LNCaP clone FGC (cell line): Measurements from ENCODE around the gene ADGRG2.
"Not testable (repeated sequence)": the region's sequence is repeated elsewhere in the genome, so short reads cannot be mapped to it uniquely, and the experiment has no call there.

Experiments
- DNase-seq: peaks from one replicate; pipeline ENCODE4 v3.0.0-alpha.2; 2011; ENCODE audit warnings: low read depth
- H3K4me3 ChIP-seq: 2 replicates; pipeline ENCODE4 v1.5.1; 2011; ENCODE audit warnings: mild to moderate bottlenecking, low read depth, low read length, control low read depth
- TF ChIP-seq, protein P1 (sequence below): IDR thresholded peaks from 2 replicates; pipeline ENCODE4 v1.5.1; 2012; ENCODE audit warnings: mild to moderate bottlenecking; ENCODE audit not compliant: control insufficient read depth, insufficient read depth; ENCODE audit errors: extremely low read depth

The ADGRG2 gene

DNA sequence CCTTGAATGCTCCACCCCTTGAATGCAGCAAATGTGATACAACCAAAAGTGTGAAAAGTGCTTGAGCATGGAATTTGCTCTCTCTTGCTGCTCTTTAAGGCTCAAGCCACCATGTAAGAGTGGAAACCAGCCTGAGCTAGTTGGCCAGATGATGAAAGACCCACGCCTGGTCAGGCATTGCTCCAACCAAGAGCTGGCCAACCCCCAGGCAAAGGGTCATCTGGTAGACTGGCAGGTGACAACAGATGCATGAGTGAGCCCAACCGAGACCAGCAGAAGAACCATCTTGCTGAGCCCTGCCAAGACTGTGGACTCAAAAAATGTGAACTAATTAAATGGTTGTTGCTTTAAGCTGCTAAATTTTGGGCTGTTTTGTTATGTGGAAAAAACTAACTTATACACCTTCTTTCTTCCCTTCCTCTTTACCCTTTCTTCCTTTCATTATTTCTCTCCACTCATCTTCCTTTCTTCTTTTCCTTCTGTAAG, 32.7 kb downstream of the ADGRG2 start:
- TF ChIP-seq, protein P1, sequence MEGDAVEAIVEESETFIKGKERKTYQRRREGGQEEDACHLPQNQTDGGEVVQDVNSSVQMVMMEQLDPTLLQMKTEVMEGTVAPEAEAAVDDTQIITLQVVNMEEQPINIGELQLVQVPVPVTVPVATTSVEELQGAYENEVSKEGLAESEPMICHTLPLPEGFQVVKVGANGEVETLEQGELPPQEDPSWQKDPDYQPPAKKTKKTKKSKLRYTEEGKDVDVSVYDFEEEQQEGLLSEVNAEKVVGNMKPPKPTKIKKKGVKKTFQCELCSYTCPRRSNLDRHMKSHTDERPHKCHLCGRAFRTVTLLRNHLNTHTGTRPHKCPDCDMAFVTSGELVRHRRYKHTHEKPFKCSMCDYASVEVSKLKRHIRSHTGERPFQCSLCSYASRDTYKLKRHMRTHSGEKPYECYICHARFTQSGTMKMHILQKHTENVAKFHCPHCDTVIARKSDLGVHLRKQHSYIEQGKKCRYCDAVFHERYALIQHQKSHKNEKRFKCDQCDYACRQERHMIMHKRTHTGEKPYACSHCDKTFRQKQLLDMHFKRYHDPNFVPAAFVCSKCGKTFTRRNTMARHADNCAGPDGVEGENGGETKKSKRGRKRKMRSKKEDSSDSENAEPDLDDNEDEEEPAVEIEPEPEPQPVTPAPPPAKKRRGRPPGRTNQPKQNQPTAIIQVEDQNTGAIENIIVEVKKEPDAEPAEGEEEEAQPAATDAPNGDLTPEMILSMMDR, result no peak
- no peak for DNase-seq
- no peak overlapping the region for H3K4me3 ChIP-seq

DNA sequence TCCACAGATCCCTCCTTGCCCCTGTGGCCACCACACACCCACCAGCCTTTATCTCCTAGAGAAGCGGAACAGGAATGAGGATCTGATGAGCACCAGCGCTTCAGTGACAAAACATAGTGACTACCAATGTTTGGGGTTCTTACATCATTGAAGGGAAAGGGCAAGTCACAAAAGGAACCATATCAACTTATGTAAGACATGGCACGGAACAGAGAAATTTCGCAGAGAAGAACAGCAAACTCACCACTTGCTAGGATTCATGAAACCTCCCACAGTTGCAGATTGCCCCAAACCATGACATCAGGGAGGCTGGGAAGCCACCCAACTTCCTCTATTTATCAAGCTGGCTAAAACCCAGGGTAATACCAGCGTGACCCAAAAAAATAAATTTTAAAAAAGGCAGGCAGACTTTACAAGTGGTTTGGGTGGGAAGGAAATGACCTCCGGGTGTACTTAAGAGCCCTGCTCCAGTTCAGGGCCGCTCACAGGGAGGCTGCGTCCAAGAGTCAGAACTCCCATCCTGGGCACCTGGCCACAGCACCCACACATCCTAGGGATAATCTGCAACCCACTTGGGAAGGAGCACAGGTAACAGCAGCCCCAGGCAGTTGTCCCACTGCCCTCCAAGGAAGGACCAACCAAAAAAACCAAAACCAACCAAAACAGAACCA, 36.0 kb downstream of the ADGRG2 start:
- H3K4me3 ChIP-seq, result no peak overlapping the region
- TF ChIP-seq, protein P1, result no peak
- no peak for DNase-seq

DNA sequence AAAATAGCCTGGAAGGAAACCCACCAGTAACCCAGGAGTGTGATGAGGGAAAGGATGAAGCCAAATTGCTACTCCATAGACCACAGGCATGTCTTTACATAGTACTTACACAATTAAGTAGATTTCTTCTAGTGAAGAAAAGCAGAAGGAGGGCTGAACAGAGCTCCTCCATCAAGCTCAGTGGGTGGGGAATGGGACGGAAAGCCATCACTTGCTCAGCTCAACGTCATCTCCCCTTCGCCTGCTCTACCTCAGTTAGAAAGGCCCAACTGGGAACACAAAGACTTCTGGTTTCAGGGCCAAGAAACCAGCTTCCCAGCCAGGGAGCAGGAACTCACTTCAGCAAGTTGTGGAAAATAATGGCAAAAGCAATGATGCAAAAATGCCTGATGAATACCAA, 36.6 kb downstream of the ADGRG2 start:
- H3K4me3 ChIP-seq, result no peak overlapping the region
- no peak for DNase-seq
- TF ChIP-seq, protein P1, result no peak

DNA sequence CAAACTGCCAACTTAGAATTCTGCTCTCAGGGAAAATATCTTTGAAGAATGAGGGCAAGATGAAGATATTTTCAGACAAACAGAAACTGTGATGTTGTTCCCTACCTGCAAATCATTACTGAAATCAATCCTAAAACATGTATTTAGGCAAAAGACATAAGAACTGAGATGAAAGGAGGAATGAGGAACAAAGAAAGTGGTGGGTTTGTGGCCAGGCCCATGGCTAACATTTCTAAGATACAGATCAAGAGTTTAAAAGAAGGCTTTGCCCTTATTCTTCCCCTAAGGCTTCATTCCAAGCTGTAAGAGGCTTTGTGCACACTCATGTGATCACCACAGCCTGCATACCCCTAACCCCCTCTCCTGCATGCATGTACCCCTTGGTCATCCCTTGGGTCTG, 46.5 kb downstream of the ADGRG2 start:
- H3K4me3 ChIP-seq, result no peak overlapping the region
- no peak for DNase-seq
- TF ChIP-seq, protein P1, result no peak

DNA sequence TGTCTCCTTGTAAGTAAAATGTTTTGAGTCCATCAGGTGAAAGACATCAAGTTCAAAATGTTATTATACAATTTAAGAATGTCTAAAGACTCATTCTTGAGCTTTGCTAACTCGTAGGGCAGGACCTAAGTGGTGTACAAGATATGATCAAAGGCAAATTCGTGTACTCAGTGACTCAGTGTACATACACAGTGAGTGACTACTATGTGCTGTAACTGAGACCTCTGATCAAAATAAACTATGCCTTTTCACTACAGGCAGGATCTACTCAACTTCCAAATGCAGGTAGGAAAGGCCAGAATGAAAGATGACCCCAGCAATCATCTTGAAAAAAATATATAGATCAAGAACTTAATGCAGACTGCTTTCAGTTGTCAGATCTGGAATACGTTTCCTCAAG, 49.9 kb downstream of the ADGRG2 start:
- TF ChIP-seq, protein P1, result no peak
- no peak for DNase-seq
- no peak overlapping the region for H3K4me3 ChIP-seq

DNA sequence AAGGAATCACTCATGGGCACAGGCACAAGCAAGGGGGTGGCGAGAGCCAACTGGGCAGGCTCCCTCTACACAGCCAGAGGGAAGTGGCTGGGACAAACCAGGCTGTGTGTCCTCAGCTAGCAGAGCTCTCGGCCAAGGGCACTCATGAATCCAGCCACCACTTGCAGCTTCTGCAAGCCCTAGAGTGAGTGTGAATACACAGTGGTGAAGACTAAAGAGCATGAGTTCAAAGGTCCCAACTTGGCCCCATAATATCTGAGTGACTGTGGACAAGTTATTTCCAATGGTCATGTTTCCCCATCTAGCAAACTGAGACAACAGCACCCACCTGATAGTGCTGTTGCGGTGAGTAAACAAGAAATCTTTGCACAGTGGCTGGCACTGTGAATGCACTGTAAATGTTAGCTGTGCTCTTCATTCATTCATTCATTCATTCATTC, 51.7 kb downstream of the ADGRG2 start:
- no peak for DNase-seq
- TF ChIP-seq, protein P1, result no peak
- no peak overlapping the region for H3K4me3 ChIP-seq

DNA sequence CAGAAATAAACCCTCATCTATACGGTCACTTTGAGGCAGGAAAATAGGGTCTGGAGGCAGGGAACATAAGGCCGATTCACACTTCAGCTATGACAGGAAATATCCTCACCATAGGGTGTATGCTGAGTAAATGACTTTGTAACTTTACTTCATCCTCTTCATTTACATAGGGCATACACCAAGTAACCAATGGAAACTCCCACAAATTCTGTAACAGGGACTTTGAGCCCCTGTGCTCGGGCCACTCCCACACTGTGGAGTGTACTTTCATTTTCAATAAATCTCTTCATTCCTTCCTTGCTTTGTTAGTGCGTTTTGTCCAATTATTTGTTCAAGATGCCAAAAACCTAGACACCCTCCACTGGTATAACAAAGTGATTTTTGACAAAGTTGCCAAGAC, 55.3 kb downstream of the ADGRG2 start:
- not testable (repeated sequence) for DNase-seq, H3K4me3 ChIP-seq
